Measurements from ENCODE around the gene MAP3K20.

GRCh38 chr2:173271135-173271534, 195.5 kb downstream of the MAP3K20 start:
- TF ChIP-seq RFX5 (IDR thresholded peaks at IDR 0.05; ENCODE audit: borderline replicate concordance, low read depth, low read length) (no peak), SP2 (IDR thresholded peaks at IDR 0.05; ENCODE audit: low read length) (no peak), CREB1 (IDR thresholded peaks at IDR 0.05) (no peak), SRF (IDR thresholded peaks at IDR 0.05; ENCODE audit: low read depth, low read length) (no peak), TAF1 (IDR thresholded peaks at IDR 0.05; ENCODE audit: low read depth, low read length) (no peak), CTCF (IDR thresholded peaks at IDR 0.05; ENCODE audit: control extremely low read depth in 1 of 3, insufficient read depth in 1 of 3, low read depth in 1 of 3, low read length in 3 of 3) (no peak), POLR2A (IDR thresholded peaks at IDR 0.05; ENCODE audit: control extremely low read depth in 1 of 2, low read depth in 2 of 2, low read length in 2 of 2) (no peak)

All from H1 (cell line).